Measurements from ENCODE around the gene RAB40C. TPM values are rescaled to one million over a fixed set of nuclear protein-coding genes. Genes with fewer than 3 reads are reported as not detected.

The RAB40C gene
- total RNA-seq, 1 experiment from 2014 or later: 26.3 TPM

GRCh38 chr16:555528-556473 is 34.1 kb upstream of the RAB40C start:
- Histone ChIP-seq H3K27me3 (ENCODE audit: control insufficient read depth, insufficient read depth, low read length) (peaks cover 17% of the 10 kb centered on the region), H3K36me3 (replicated peaks; ENCODE audit: control insufficient read depth, insufficient read depth, low read length) (no peaks in the 10 kb centered on the region), H3K4me3 (ENCODE audit: insufficient read depth, low read depth, low read length) (no peak overlapping the region)
- DNase-seq: peak; percentile 81

- peak; percentile 82 for DNase-seq
- H3K27me3 ChIP-seq (ENCODE audit: control insufficient read depth, insufficient read depth, low read length): peaks cover 25% of the 10 kb centered on the region
- no peaks in the 10 kb centered on the region for H3K36me3 ChIP-seq (replicated peaks; ENCODE audit: control insufficient read depth, insufficient read depth, low read length)
- no peak overlapping the region for H3K4me3 ChIP-seq (ENCODE audit: insufficient read depth, low read depth, low read length)
These were observed 33.2 kb upstream of the RAB40C start for GRCh38 chr16:556474-557173.

DNA sequence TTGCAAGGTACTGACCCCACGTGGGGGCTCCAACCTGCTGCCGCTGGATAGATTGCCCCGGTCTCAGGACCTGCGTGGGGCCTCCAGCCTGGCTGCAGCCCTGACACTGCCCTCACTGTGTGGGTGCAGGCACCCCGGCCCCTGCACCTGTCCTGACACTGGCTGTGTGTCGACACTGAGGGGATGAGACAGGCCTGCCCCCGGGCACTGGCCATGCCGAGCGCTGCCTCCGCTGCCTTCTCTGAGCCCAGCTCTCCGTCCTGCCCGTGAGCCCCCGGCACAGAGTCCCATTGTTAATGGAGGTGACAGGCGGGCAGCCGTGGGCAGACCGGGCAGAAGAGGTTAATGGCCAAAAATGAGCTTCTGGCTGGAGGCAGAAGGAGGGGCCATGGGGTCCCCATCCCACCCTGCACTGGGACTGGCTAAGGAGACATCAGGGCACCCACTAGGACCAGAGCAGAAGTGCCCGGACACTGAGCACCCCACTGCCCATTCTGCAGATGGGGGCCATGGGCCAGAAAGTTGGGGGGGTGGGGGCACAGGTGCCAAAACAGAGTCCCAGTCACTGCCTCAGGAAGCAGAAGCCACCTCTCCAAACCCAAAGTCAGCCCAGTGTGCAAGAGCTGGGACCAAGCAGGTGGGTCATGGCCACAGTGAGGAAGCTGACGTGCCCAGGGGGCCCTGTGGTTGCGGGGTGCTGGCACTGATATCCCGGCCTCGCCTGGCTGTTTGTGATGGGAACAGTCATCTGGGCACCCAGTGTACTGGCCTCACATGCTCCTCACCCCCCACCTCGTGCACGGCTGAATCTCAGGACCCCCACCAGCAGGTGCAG is 32.2 kb upstream of the RAB40C start:
- peak; percentile 72 for DNase-seq
- H3K27me3 ChIP-seq (ENCODE audit: control insufficient read depth, insufficient read depth, low read length): peaks cover 26% of the 10 kb centered on the region
- no peak overlapping the region for H3K4me3 ChIP-seq (ENCODE audit: insufficient read depth, low read depth, low read length)
- H3K36me3 ChIP-seq (replicated peaks; ENCODE audit: control insufficient read depth, insufficient read depth, low read length): no peaks in the 10 kb centered on the region

DNA sequence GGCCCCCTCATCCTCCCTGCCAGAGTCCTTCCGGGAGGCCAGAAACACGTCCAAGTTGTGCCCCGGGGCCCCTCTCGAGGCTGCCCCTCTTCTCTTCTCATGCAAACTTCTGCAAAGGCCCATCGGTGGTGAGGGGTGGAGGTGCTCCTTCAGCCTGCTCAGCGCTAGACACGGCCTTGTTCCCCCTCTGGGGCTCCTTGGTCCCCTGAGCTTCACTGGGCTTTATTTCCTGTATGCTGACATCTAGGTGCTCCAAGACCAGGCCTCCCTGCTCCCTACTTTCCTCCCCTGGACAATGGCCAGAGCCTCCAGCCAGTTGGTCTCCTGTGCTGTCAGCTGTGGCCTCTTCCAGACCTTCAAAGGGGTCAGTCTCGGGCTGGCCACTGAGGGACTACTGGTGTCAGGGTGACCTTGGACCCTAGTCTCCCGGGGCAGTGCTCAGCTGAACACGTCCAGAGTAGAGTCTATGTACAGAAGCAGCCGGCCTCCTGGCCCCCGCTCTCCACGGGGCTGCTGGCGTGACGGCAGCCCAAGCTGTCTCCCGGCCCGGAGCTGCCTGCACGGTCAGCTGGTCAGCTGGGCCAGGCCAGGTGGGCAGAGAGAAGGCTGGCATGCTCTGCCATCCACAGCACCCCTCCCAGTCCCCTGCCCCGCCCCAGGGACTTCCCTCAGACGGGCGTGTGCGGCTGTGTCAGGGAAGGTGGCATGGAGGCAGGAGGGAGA is 31.4 kb upstream of the RAB40C start:
- Histone ChIP-seq H3K4me3 (ENCODE audit: insufficient read depth, low read depth, low read length) (no peak overlapping the region), H3K36me3 (replicated peaks; ENCODE audit: control insufficient read depth, insufficient read depth, low read length) (no peaks in the 10 kb centered on the region), H3K27me3 (ENCODE audit: control insufficient read depth, insufficient read depth, low read length) (peaks cover 26% of the 10 kb centered on the region)
- DNase-seq: peak; percentile 75

DNA sequence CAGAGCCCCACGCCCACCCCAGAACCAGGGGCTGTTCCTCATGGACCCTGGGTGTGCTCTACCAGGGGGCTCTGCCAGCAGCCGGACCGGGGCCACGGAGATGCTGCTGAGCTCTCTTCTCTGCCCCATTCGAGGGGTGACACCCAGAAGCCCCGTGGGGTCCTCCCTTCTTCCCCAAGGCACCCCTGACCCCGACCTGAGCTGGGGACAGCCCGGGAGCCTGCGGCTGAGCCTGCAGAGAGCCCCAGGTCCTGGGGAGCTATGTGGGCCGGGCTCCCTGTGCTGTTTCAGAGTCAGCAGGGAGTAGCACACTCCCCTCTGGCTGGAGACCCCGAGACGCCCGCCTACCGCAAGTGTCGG is 30.9 kb upstream of the RAB40C start:
- DNase-seq: no peak
- Histone ChIP-seq H3K36me3 (replicated peaks; ENCODE audit: control insufficient read depth, insufficient read depth, low read length) (no peaks in the 10 kb centered on the region), H3K4me3 (ENCODE audit: insufficient read depth, low read depth, low read length) (no peak overlapping the region), H3K27me3 (ENCODE audit: control insufficient read depth, insufficient read depth, low read length) (peaks cover 26% of the 10 kb centered on the region)

DNA sequence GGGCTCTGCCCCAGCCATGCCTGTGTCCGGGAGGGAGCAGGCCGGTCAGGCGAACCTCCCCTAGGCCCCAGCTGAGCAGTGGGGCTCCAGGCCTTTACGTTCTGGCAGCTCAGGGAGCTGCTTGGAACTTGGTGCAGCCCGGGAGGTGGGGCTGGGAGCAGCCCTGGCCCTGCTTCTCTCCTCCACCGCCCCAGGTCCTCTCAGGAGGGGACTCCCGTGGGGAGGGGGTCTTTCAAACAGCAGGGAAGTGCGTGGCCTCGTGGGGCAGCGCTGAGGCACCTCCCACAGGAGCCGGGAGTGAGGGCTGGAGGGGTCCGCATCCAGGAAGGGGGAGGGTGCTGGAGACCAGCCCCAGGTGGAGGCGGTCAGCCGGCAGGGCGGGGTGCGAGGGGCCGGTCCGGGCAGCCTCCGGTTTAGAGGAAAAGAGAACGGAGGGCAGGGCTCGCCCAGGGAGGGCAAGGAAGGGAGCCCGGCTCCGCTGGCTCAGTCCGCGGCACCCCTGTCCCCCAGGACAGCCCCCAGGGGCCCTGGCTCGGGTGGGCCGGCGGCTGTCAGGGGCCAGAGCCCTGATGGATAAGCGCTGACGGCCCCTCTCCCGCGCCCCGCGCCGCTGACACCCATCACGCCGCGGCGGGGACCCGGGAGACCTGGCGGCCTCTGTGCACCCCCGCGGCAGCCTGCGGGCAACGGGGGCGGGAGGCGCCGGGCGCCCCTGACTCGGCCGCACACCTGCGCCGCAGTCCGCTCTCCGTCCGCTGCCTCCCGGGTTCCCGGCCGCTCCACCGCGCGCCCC is 30.3 kb upstream of the RAB40C start:
- DNase-seq: peak; percentile 92

DNA sequence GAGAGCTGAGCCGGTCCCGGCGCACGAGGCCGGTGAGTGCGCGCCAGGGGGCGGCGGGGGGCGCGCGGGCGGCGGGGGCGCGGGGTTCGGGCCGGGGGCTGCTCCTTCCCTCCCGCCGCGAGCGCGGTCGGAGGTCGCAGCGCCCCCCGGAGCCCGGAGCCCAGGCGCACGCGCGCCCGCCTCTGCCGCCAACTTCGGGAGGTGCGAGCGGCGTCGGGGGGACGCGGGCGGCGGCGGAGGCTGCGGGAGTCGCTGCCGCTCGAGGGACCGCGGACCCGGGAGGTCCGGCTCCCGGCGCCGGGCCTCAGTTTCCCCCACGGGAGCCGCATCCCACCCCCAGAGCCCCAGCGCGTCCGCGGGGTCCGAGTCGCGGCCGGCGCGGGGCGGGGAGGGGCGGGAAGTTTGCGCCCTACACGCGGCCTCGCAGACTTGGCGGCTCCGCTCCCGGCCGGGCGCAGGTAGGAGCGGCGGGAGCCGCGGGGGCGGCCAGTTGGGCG is 29.6 kb upstream of the RAB40C start, which contains the start of gene PRR35:
Gene PRR35 (plus strand): TSS at position 191 of the 497 bp plus-strand sequence. CDS start 2,901 bp downstream, outside the sequence.
- no peaks in the 10 kb centered on the region for H3K36me3 ChIP-seq (replicated peaks; ENCODE audit: control insufficient read depth, insufficient read depth, low read length)

More for the DNA sequence above, 30.3 kb upstream of the RAB40C start:
- H3K36me3 ChIP-seq (replicated peaks; ENCODE audit: control insufficient read depth, insufficient read depth, low read length): no peaks in the 10 kb centered on the region
- peaks cover 26% of the 10 kb centered on the region for H3K27me3 ChIP-seq (ENCODE audit: control insufficient read depth, insufficient read depth, low read length)
- H3K4me3 ChIP-seq (ENCODE audit: insufficient read depth, low read depth, low read length): peak overlapping the region; percentile 28; the same call in 1 of the 2 replicates

GRCh38 chr16:560701-561412 is 29.0 kb upstream of the RAB40C start:
- H3K27me3 ChIP-seq (ENCODE audit: control insufficient read depth, insufficient read depth, low read length): peaks cover 26% of the 10 kb centered on the region
- no peak overlapping the region for H3K4me3 ChIP-seq (ENCODE audit: insufficient read depth, low read depth, low read length)
- H3K36me3 ChIP-seq (replicated peaks; ENCODE audit: control insufficient read depth, insufficient read depth, low read length): no peaks in the 10 kb centered on the region
- peak; percentile 94 for DNase-seq

More for the DNA sequence above, 29.6 kb upstream of the RAB40C start, which contains the start of gene PRR35:
- Histone ChIP-seq H3K4me3 (ENCODE audit: insufficient read depth, low read depth, low read length) (peak within 1 kb of the TSS; percentile 29), H3K27me3 (ENCODE audit: control insufficient read depth, insufficient read depth, low read length) (peaks cover 26% of the 10 kb centered on the region)
- peak; percentile 88 for DNase-seq

DNA sequence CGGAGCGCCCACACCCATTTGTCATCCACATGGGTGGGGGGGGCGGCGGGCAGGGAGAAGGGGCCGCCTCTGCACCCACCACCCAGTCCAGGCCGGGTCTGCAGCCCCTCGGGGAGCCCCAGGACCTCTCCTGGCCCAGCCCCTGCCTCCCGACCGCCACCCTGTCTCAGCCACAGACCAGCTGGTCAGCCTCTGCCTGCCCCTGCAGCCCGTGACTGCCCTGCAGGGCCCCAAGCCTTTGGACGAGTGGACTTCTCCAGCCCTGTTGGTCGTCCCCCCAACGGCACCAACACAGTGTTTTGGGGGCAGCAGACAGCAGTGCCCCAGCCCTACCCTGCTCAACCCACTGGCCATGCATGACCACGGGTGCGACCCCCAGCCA is 28.5 kb upstream of the RAB40C start:
- H3K36me3 ChIP-seq (replicated peaks; ENCODE audit: control insufficient read depth, insufficient read depth, low read length): no peaks in the 10 kb centered on the region
- H3K4me3 ChIP-seq (ENCODE audit: insufficient read depth, low read depth, low read length): no peak overlapping the region
- H3K27me3 ChIP-seq (ENCODE audit: control insufficient read depth, insufficient read depth, low read length): peaks cover 26% of the 10 kb centered on the region
- no peak for DNase-seq

DNA sequence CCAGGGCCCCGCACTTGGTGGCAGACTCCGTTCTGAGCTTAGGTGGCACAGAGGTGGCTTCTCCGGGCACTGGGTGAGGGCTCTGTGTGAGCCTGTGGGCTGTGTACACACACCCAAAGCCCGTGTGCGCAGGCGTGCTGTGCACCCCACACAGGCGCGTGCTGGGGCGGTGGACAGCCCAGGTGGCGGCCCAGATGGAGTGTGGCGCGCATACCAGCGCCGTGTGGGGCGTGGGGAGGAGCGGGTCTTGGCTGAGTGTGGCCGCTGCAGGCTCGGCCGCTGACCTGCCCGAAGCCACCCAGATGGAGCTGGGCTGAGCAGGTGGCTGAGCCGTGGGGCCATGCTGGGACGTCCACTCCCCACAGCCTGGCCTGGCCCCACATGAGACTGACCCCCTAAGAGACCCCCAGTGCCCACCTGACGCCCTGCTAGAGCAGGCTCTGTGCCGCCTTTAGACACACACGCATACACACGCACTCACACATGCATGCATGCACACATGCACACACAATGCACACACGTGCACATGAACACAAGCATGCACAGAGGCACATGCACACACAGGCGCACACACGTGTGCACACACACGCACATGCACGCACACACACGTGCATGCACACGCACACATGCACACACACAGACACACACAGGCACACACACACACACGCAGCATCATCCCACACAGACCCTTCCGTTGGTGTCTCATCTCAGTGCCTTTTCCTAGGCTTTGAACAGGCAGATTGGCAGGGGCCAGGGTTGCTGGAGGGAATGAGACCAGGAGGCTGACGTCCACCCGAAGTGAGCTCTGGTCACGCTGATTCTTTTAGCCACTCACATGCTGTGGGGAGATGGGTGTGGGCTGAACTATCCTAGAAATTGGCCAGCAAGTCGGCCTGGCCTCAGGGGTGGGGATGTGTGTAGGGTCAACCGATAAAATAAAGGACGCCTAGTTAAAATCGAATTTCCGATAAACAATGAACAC is 27.6 kb upstream of the RAB40C start:
- H3K36me3 ChIP-seq (replicated peaks; ENCODE audit: control insufficient read depth, insufficient read depth, low read length): no peaks in the 10 kb centered on the region
- DNase-seq: peak; percentile 76
- H3K27me3 ChIP-seq (ENCODE audit: control insufficient read depth, insufficient read depth, low read length): peaks cover 26% of the 10 kb centered on the region
- no peak overlapping the region for H3K4me3 ChIP-seq (ENCODE audit: insufficient read depth, low read depth, low read length)

- DNase-seq: peak; percentile 76
- H3K27me3 ChIP-seq (ENCODE audit: control insufficient read depth, insufficient read depth, low read length): peaks cover 26% of the 10 kb centered on the region
- no peaks in the 10 kb centered on the region for H3K36me3 ChIP-seq (replicated peaks; ENCODE audit: control insufficient read depth, insufficient read depth, low read length)
- H3K4me3 ChIP-seq (ENCODE audit: insufficient read depth, low read depth, low read length): no peak overlapping the region
These were observed 26.7 kb upstream of the RAB40C start for GRCh38 chr16:563072-563644.

All from H7 (cell line).